CD4-positive, alpha-beta memory T cell (primary cell): Measurements from ENCODE around the gene RAB34. TPM values are rescaled to one million over a fixed set of nuclear protein-coding genes. Genes with fewer than 3 reads are reported as not detected.

Experiments used
- CTCF ChIA-PET: fragments of 350-600 bp; sonication (Branson Sonifier 250); formaldehyde crosslinking; loops from one replicate; lab custom pipeline; 2021; ENCODE audit warnings: inconsistent platforms; ENCODE audit not compliant: partially characterized antibody; lab: Charles Lee
- POLR2A ChIA-PET: fragments of 350-600 bp; sonication (Branson Sonifier 250); formaldehyde crosslinking; loops from one replicate; lab custom pipeline; 2021; ENCODE audit not compliant: partially characterized antibody; lab: Charles Lee
- DNase-seq, 5 donors: peaks; one replicate each; pipeline versions ENCODE4 v3.0.0 to v3.0.0-alpha.2; 2020 to 2022; ENCODE audit warnings: mixed read lengths in 1 of 5
- H3K27ac ChIP-seq: one replicate; pipeline ENCODE4 v1.7.0; 2013; ENCODE audit warnings: low read depth, low read length
- H3K27me3 ChIP-seq: 2 replicates; pipeline ENCODE4 v1.7.0; 2013; ENCODE audit warnings: mild to moderate bottlenecking, low read length, moderate library complexity; ENCODE audit not compliant: insufficient read depth
- H3K36me3 ChIP-seq: 2 replicates; pipeline ENCODE4 v1.7.0; 2013; ENCODE audit warnings: mild to moderate bottlenecking, low read length, moderate library complexity; ENCODE audit not compliant: insufficient read depth
- H3K4me1 ChIP-seq: 2 replicates; pipeline ENCODE4 v1.7.0; 2013; ENCODE audit warnings: mild to moderate bottlenecking, low read length, moderate library complexity; ENCODE audit not compliant: insufficient read depth
- H3K4me3 ChIP-seq, 2 donors: one replicate each; pipeline ENCODE4 v1.7.0; 2013; ENCODE audit warnings: low read length in 2 of 2, mild to moderate bottlenecking in 1 of 2
- H3K9me3 ChIP-seq, 2 donors: one replicate each; pipeline ENCODE4 v1.7.0; 2013; ENCODE audit warnings: low read length in 2 of 2, control low read depth in 1 of 2; ENCODE audit not compliant: control insufficient read depth in 1 of 2
- H3K27ac Mint-ChIP-seq, 7 donors: one replicate each; pipeline ENCODE4 v1.8.0; 2020 to 2021; ENCODE audit warnings: mixed read lengths in 7 of 7, mild to moderate bottlenecking in 6 of 7, inconsistent platforms in 3 of 7, moderate library complexity in 3 of 7
- H3K27me3 Mint-ChIP-seq, 2 donors: one replicate each; pipeline ENCODE4 v1.8.0; 2020 to 2021; ENCODE audit warnings: mixed read lengths in 2 of 2
- H3K36me3 Mint-ChIP-seq, 2 donors: one replicate each; pipeline ENCODE4 v1.8.0; 2020 to 2021; ENCODE audit warnings: mixed read lengths in 2 of 2, inconsistent platforms in 1 of 2, mild to moderate bottlenecking in 1 of 2
- H3K4me1 Mint-ChIP-seq, 4 donors: one replicate each; pipeline ENCODE4 v1.8.0; 2020 to 2021; ENCODE audit warnings: mixed read lengths in 4 of 4, mild to moderate bottlenecking in 1 of 4
- H3K4me3 Mint-ChIP-seq, 8 donors: one replicate each; pipeline ENCODE4 v1.8.0; 2020 to 2021; ENCODE audit warnings: mixed read lengths in 8 of 8, mild to moderate bottlenecking in 7 of 8, moderate library complexity in 6 of 8, inconsistent platforms in 3 of 8
- H3K9me3 Mint-ChIP-seq, 8 donors: one replicate each; pipeline ENCODE4 v1.8.0; 2020 to 2021; ENCODE audit warnings: mixed read lengths in 8 of 8, mild to moderate bottlenecking in 5 of 8, inconsistent platforms in 3 of 8, moderate library complexity in 1 of 8
- intact Hi-C: fragments of 100-400 bp; cut with micrococcal nuclease; formaldehyde crosslinking; loops from one replicate; pipeline ENCODE4 v1.15.1; 2023
- polyA plus RNA-seq, 2 donors: library from polyadenylated mRNA; unstranded; fragments of 300-500 nt; fragmentation: Illumina TruSeq; gene quantifications; one replicate each; pipeline ENCODE4 v1.2.3, GENCODE V29; 2021
- total RNA-seq, 2 experiments: library from RNA; stranded (reverse); gene quantifications; one replicate each; pipeline ENCODE4 v1.2.3, GENCODE V29; 2021

Gene RAB34
- total and polyA plus RNA-seq, 4 experiments from 2014 or later, result 3.0 to 8.7 (median 5.2) TPM

DNA sequence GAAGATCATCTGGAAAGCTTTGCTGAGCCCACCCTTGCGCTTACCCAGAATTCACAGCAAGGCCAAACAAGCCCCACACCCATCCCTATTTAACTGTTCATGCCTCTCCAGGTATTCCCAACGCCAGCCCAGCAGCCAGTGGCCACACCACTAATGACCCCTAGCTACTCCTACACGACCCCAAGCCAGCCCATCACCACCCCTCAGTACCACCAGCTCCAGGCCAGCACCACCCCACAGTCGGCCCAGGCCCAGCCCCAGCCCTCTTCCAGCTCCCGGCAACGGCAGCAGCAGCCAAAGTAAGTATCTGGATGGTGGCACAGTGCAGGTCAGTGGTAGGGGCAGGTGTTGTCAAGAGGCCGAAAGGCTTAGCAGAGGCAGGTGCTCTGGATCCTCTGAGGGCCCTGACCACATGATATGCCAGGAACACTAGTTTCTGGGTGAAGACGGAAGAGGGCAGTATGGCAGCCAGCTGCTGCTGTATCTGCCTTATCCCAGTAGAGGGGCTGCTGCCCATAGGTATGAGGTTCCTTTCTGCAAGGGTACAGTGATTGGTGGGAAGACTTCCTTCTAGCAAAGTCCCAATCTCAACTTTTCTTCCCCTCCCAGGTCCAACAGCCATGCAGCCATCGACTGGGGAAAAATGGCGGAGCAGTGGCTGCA lies 16.7 kb downstream of the RAB34 start:
- intact Hi-C loops, result no loop called here
- Mint-ChIP-seq H3K4me1 (no peaks in the 10 kb centered on the region), H3K9me3 (no peaks in the 10 kb centered on the region), H3K27me3 (no peaks in the 10 kb centered on the region), H3K36me3 (peaks cover 60 to 71% of the 10 kb centered on the region in 2 donors), H3K4me3 (no peak overlapping the region), H3K27ac (no peak overlapping the region)
- Histone ChIP-seq H3K27ac (no peak overlapping the region), H3K4me1 (no peaks in the 10 kb centered on the region), H3K36me3 (peaks cover 72% of the 10 kb centered on the region), H3K4me3 (no peak overlapping the region), H3K27me3 (no peaks in the 10 kb centered on the region), H3K9me3 (no peaks in the 10 kb centered on the region)
- CTCF ChIA-PET, result no interaction called here
- POLR2A ChIA-PET, result interaction anchor here (1.4 to 2.2 kb wide), 2 partner anchors 10 to 19 kb away, joined by 3 to 14 read pairs; partner anchors contain the start of genes PROCA1 and RPL23A
- DNase-seq, result no peak

DNA sequence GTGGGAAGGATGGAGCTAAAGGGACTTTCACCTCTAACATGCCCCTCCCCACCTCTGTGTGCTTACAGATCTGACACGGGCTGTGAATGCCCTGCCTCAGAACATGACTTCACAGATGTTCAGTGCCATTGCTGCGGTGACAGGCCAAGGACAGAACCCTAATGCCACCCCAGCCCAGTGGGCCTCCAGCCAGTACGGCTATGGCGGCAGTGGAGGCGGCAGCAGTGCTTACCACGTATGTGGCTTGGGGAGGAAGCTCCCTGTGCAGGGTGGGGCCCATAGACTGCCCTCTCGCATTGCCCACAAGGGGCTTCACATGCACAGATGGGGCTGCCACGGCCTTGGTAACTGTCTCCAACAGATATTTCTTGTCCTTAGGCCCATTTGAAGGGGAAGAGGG lies 17.4 kb downstream of the RAB34 start:
- Histone ChIP-seq H3K9me3 (no peaks in the 10 kb centered on the region), H3K27me3 (no peaks in the 10 kb centered on the region), H3K4me3 (no peak overlapping the region), H3K4me1 (no peaks in the 10 kb centered on the region), H3K36me3 (peaks cover 79% of the 10 kb centered on the region), H3K27ac (no peak overlapping the region)
- H3K4me3 Mint-ChIP-seq, result no peak overlapping the region
- no peaks in the 10 kb centered on the region for H3K4me1 Mint-ChIP-seq
- H3K27ac Mint-ChIP-seq, result peak overlapping the region in 2 of 7 donors; percentile 30 to 47
- intact Hi-C loops, result no loop called here
- H3K27me3 Mint-ChIP-seq, result no peaks in the 10 kb centered on the region
- H3K36me3 Mint-ChIP-seq, result peaks cover 65 to 75% of the 10 kb centered on the region in 2 donors
- DNase-seq, result no peak
- H3K9me3 Mint-ChIP-seq, result no peaks in the 10 kb centered on the region
- ChIA-PET CTCF (no interaction called here), POLR2A (no interaction called here)

DNA sequence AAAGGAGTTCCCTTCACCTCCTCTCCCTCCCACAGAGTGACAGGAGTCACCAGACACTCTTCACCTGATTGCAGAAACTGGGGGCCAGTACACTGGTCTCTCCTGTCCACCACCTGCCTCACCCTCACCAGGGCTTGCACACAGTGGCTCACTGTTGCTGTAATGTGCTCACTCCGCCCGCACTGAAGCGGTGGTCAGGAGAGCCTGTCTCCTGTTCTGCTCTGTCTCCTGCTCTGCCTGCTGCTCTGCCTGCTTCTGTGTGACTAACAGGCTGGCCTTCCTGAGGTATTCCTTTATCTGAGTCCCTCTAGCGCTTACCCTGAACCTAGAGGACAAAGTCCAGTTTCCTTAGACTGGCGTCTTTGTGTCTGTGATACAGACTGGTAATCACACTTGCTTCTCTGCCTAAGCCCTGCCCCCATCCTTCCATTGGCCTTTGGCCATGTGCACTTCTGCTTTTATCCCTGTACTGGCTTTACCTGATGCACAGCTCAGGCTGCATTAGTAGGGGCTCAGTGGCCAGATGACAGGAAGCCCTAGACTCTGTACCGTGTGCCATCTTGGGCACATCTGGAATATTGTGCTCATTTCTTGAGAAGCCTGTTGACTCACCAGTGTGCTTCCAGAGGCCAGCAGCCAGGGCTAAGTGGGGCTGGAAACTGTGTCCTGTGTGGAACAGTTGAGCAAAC lies 19.3 kb downstream of the RAB34 start:
- H3K9me3 Mint-ChIP-seq, result no peaks in the 10 kb centered on the region
- H3K4me3 ChIP-seq, result no peak overlapping the region
- peaks cover 97% of the 10 kb centered on the region for H3K36me3 ChIP-seq
- H3K27me3 Mint-ChIP-seq, result no peaks in the 10 kb centered on the region
- ChIA-PET POLR2A (no interaction called here), CTCF (no interaction called here)
- no peaks in the 10 kb centered on the region for H3K4me1 ChIP-seq
- peak overlapping the region in 1 of 7 donors; percentile 68 for H3K27ac Mint-ChIP-seq
- no peaks in the 10 kb centered on the region for H3K9me3 ChIP-seq
- no peak overlapping the region for H3K4me3 Mint-ChIP-seq
- no peaks in the 10 kb centered on the region for H3K4me1 Mint-ChIP-seq
- H3K36me3 Mint-ChIP-seq, result peaks cover 76 to 86% of the 10 kb centered on the region in 2 donors
- no peak overlapping the region for H3K27ac ChIP-seq
- DNase-seq, result no peak
- H3K27me3 ChIP-seq, result no peaks in the 10 kb centered on the region
- intact Hi-C loops, result no loop called here

DNA sequence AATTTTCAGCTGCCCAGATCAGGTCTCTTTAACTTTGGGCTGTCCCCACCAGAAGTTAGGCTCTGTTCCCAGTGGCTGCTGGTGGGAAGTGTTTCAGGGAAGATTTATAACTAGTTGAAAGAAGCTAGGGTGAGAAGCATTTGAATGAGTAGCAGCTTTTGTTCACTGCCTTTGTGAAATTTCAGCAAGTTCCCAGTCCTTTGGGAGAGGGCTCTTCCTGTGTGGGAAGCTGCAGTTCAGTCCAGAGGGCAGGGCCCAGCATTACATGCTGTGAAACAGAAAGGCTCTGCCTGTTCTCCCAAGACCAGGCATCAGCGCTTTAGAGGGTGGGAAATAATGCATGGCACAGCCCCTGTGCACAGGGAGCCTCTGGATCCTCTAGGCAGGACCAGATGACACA lies 23.8 kb downstream of the RAB34 start:
- CTCF ChIA-PET, result interaction anchor here (1.3 kb wide), 1 partner anchor 13 kb away, joined by 3 read pairs; no protein-coding TSS in a partner anchor
- Mint-ChIP-seq H3K4me1 (no peaks in the 10 kb centered on the region), H3K27ac (peak overlapping the region in 1 of 7 donors; percentile 53), H3K27me3 (no peaks in the 10 kb centered on the region), H3K9me3 (no peaks in the 10 kb centered on the region), H3K4me3 (no peak overlapping the region), H3K36me3 (peaks cover 69 to 80% of the 10 kb centered on the region in 2 donors)
- Histone ChIP-seq H3K27me3 (no peaks in the 10 kb centered on the region), H3K9me3 (no peaks in the 10 kb centered on the region), H3K4me3 (no peak overlapping the region), H3K36me3 (peaks cover 77% of the 10 kb centered on the region), H3K27ac (no peak overlapping the region), H3K4me1 (no peaks in the 10 kb centered on the region)
- intact Hi-C loops, result no loop called here
- POLR2A ChIA-PET, result interaction anchor here (1.0 kb wide), 2 partner anchors 11 to 32 kb away, joined by 3 to 4 read pairs; partner anchors contain the start of genes SDF2 and SUPT6H
- DNase-seq, result no peak

DNA sequence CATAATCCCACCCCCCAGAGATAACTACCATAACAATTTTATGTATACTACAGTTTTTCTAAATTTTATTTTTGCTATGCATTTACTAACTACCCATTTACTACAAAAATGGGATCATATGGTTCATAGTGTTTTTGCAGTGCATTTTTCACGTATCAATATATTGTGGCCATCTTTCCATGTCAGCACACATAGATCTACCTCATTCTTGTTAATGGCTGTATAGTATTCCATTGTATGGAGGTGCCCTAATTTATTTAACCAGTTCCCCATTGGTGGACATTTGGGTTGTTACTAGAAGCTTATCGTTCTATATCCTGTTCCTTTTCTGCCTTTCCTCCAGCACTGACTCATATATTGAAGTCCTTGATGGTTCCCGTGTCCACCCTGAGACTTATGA lies 28.7 kb downstream of the RAB34 start:
- no peak for DNase-seq
- Histone ChIP-seq H3K36me3 (peaks cover 77% of the 10 kb centered on the region), H3K9me3 (no peaks in the 10 kb centered on the region), H3K27me3 (no peaks in the 10 kb centered on the region), H3K4me3 (no peak overlapping the region), H3K27ac (no peak overlapping the region), H3K4me1 (no peaks in the 10 kb centered on the region)
- ChIA-PET CTCF (no interaction called here), POLR2A (interaction anchor here (1.2 to 2.3 kb wide), 2 partner anchors 44 to 45 kb away, joined by 3 to 5 read pairs; partner anchors contain the start of gene BLTP2)
- Mint-ChIP-seq H3K4me1 (peaks cover 0 to 6% (median 0%) of the 10 kb centered on the region in 4 donors), H3K9me3 (no peaks in the 10 kb centered on the region), H3K27me3 (no peaks in the 10 kb centered on the region), H3K4me3 (no peak overlapping the region), H3K36me3 (peaks cover 66 to 81% of the 10 kb centered on the region in 2 donors), H3K27ac (no peak overlapping the region)
- intact Hi-C loops, result no loop called here

DNA sequence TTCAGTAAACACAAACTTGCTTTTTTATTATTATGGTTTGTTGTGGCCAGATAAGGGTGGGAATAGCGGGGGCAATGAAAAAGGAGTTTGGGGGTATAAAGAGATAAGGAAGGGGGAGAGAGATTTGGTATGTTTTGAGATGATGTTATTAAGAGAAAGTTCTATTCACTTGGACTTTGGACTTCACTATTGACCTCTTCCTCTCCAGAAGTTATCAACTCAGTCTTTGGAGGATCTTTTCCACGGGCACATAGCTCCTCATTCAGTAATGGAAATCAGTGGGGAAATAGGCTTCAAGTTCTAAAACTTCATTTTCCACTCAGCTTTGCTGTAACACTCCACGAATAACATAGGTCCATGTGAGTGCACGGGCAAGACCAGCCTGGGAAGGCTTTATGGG lies 29.2 kb downstream of the RAB34 start:
- no peaks in the 10 kb centered on the region for H3K4me1 ChIP-seq
- H3K27me3 ChIP-seq, result no peaks in the 10 kb centered on the region
- Mint-ChIP-seq H3K9me3 (no peaks in the 10 kb centered on the region), H3K4me1 (peaks cover 0 to 6% (median 0%) of the 10 kb centered on the region in 4 donors), H3K27ac (peak overlapping the region in 1 of 7 donors; percentile 26), H3K27me3 (no peaks in the 10 kb centered on the region), H3K36me3 (peaks cover 64 to 79% of the 10 kb centered on the region in 2 donors), H3K4me3 (no peak overlapping the region)
- no peak for DNase-seq
- peaks cover 75% of the 10 kb centered on the region for H3K36me3 ChIP-seq
- no peak overlapping the region for H3K4me3 ChIP-seq
- CTCF ChIA-PET, result no interaction called here
- H3K9me3 ChIP-seq, result no peaks in the 10 kb centered on the region
- intact Hi-C loops, result no loop called here
- POLR2A ChIA-PET, result interaction anchor here (1.2 to 2.3 kb wide), 2 partner anchors 44 to 45 kb away, joined by 3 to 5 read pairs; partner anchors contain the start of gene BLTP2
- no peak overlapping the region for H3K27ac ChIP-seq

DNA sequence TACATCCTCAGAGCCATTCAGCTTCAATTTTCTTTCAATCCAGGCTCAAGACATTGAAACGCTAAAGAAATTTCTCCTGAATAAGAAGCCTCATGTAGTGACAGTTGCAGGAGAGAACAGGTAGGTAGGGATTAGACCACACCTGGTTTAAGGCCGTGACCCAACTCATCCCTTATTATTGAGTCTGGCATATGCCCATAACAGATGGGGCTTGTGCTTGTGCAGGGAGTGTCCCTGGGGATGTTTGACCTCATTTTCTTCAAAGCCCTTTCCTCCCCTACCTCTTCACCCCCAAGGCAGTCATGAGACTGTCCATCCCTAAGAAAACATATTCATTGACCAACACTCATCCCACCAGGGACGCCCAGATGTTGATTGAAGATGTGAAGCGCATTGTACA lies 31.4 kb downstream of the RAB34 start:
- ChIA-PET CTCF (no interaction called here), POLR2A (no interaction called here)
- Mint-ChIP-seq H3K9me3 (no peaks in the 10 kb centered on the region), H3K4me1 (peaks cover 0 to 6% (median 0%) of the 10 kb centered on the region in 4 donors), H3K36me3 (peaks cover 69 to 92% of the 10 kb centered on the region in 2 donors), H3K27me3 (no peaks in the 10 kb centered on the region), H3K27ac (no peak overlapping the region), H3K4me3 (no peak overlapping the region)
- no peak for DNase-seq
- Histone ChIP-seq H3K27ac (no peak overlapping the region), H3K9me3 (no peaks in the 10 kb centered on the region), H3K4me3 (no peak overlapping the region), H3K27me3 (no peaks in the 10 kb centered on the region), H3K4me1 (no peaks in the 10 kb centered on the region), H3K36me3 (peaks cover 95% of the 10 kb centered on the region)
- intact Hi-C loops, result no loop called here
